ENCODE measurements around the gene RASGRF2. TPM values are rescaled to one million over a fixed set of nuclear protein-coding genes. Genes with fewer than 3 reads are reported as not detected.
A peak's percentile ranks its signal among the peaks of the same experiment; 100 is the strongest.

The RASGRF2 gene
- total and polyA plus RNA-seq, 2 of the 13 experiments (the other 11 are each of a cell fraction or from before 2014, with no cell fraction given): 23.6 to 29.0 TPM

GRCh38 chr5:81269751-81270393 lies 309.7 kb downstream of the RASGRF2 start (continued):
- TF ChIP-seq ZNF687 (CRISPR knock-in tag; IDR thresholded peaks at IDR 0.05) (peak; percentile 33; the same call in 1 of the 2 replicates), PRPF4 (IDR thresholded peaks at IDR 0.05; ENCODE audit: low read depth, low read length, poor library complexity, severe bottlenecking) (no peak), HNF1A (IDR thresholded peaks at IDR 0.05; ENCODE audit: low read depth) (no peak), HNF1A (CRISPR knock-in tag; IDR thresholded peaks at IDR 0.05; ENCODE audit: borderline replicate concordance) (no peak), ZNF773 (CRISPR knock-in tag; IDR thresholded peaks at IDR 0.05; ENCODE audit: borderline replicate concordance) (no peak)

Data from HepG2 (cell line).